RWPE2 (cell line): Measurements from ENCODE around the gene RASSF9.

ENCODE experiments used
- ATAC-seq: fragments of 200-7000 bp; cut with Tn5 transposase; 3 replicates; pipeline ENCODE4 v1.9.1; 2021; ENCODE audit warnings: low read depth
- DNase-seq: peaks from one replicate; pipeline ENCODE4 v3.0.0-alpha.2; 2020; ENCODE audit warnings: low spot score
- H3K27ac ChIP-seq: fragments of 450-650 bp; 2 replicates; pipeline ENCODE4 v1.5.1; 2017; ENCODE audit warnings: mild to moderate bottlenecking; ENCODE audit not compliant: poor library complexity, severe bottlenecking
- H3K27me3 ChIP-seq: fragments of 250-450 bp; sonication (Bioruptor Pico); 2 replicates; pipeline ENCODE4 v1.5.1; 2021; ENCODE audit warnings: mild to moderate bottlenecking, moderate library complexity; ENCODE audit not compliant: insufficient read depth, poor library complexity, severe bottlenecking
- H3K36me3 ChIP-seq: fragments of 250-450 bp; sonication (Bioruptor Pico); 2 replicates; pipeline ENCODE4 v1.5.1; 2020; ENCODE audit warnings: low read depth, mild to moderate bottlenecking, moderate library complexity
- H3K4me1 ChIP-seq: fragments of 250-450 bp; sonication (Bioruptor Pico); 2 replicates; pipeline ENCODE4 v1.5.1; 2021; ENCODE audit warnings: mild to moderate bottlenecking, moderate library complexity; ENCODE audit not compliant: insufficient read depth, poor library complexity, severe bottlenecking
- H3K4me3 ChIP-seq: fragments of 250-450 bp; sonication (Bioruptor Pico); 2 replicates; pipeline ENCODE4 v1.5.1; 2021; ENCODE audit warnings: mild to moderate bottlenecking, moderate library complexity; ENCODE audit not compliant: severe bottlenecking
- H3K9me3 ChIP-seq: fragments of 250-450 bp; sonication (Bioruptor Pico); 2 replicates; pipeline ENCODE4 v1.5.1; 2021; ENCODE audit warnings: mild to moderate bottlenecking, moderate library complexity; ENCODE audit not compliant: severe bottlenecking
- CTCF ChIP-seq: fragments of 450-650 bp; IDR thresholded peaks from one replicate; pipeline ENCODE4 v1.5.1; 2017; ENCODE audit warnings: mild to moderate bottlenecking, moderate library complexity; ENCODE audit not compliant: poor library complexity, severe bottlenecking

The RASSF9 gene

DNA sequence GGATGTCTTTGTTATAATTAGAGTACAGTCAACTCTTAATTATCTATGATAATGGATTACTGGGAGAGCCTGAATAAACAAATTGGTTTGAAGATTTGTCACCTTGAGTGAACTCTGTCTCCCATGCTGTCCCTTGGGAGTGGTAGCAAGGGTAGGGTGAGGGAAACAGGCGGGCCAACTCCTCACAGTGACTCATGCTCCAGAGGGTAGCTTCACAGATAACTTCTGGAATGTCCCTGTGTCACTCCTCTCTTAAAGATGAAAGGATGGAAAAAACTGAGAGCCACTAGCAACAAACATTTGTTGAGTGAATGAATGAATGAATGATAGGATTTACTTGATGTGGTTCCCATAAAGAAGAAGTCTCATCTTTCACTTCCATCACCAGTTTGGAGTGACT, 53.5 kb downstream of the RASSF9 start:
- no peak overlapping the region for H3K27ac ChIP-seq
- H3K36me3 ChIP-seq, result no peaks in the 10 kb centered on the region
- ATAC-seq (no peak), DNase-seq (no peak)
- no peak for TF ChIP-seq CTCF
- no peak overlapping the region for H3K4me3 ChIP-seq
- no peaks in the 10 kb centered on the region for H3K9me3 ChIP-seq
- peaks cover 7% of the 10 kb centered on the region for H3K4me1 ChIP-seq
- no peaks in the 10 kb centered on the region for H3K27me3 ChIP-seq

GRCh38 chr12:85781766-85782165, 54.4 kb downstream of the RASSF9 start:
- DNase-seq (no peak), ATAC-seq (no peak)
- H3K36me3 ChIP-seq, result no peaks in the 10 kb centered on the region
- no peaks in the 10 kb centered on the region for H3K9me3 ChIP-seq
- no peak overlapping the region for H3K27ac ChIP-seq
- peak; percentile 2 for TF ChIP-seq CTCF
- peaks cover 7% of the 10 kb centered on the region for H3K4me1 ChIP-seq
- H3K27me3 ChIP-seq, result no peaks in the 10 kb centered on the region
- H3K4me3 ChIP-seq, result no peak overlapping the region

GRCh38 chr12:85779768-85780167, 56.4 kb downstream of the RASSF9 start:
- no peaks in the 10 kb centered on the region for H3K27me3 ChIP-seq
- H3K27ac ChIP-seq, result no peak overlapping the region
- H3K36me3 ChIP-seq, result no peaks in the 10 kb centered on the region
- ATAC-seq, result no peak
- no peak for DNase-seq
- no peak for TF ChIP-seq CTCF
- H3K4me3 ChIP-seq, result no peak overlapping the region
- H3K4me1 ChIP-seq, result peaks cover 3% of the 10 kb centered on the region
- no peaks in the 10 kb centered on the region for H3K9me3 ChIP-seq

DNA sequence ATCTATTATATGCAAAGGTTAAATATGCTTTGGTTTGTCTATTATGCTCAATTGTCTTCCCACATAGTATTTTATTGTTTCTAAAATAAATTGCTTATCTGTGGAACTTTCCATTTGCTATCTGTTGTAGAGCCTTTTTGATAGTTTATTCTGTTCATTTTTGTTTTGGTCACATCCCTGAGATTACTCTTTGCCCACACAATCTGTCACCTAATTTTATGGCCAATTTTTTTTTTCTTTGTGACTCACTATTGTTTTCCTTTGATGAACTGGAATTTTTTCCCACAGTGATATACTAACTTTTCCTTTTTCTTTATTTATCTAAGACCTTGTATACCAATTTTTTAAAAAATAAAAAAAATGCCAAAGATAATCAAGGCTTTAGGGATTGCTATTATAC, 61.1 kb downstream of the RASSF9 start:
- Histone ChIP-seq H3K27ac (no peak overlapping the region), H3K4me3 (no peak overlapping the region), H3K9me3 (no peaks in the 10 kb centered on the region), H3K27me3 (no peaks in the 10 kb centered on the region), H3K36me3 (no peaks in the 10 kb centered on the region), H3K4me1 (no peaks in the 10 kb centered on the region)
- ATAC-seq (no peak), DNase-seq (no peak)
- no peak for TF ChIP-seq CTCF

GRCh38 chr12:85765453-85765869, 70.7 kb downstream of the RASSF9 start:
- H3K27me3 ChIP-seq, result no peaks in the 10 kb centered on the region
- H3K27ac ChIP-seq, result no peak overlapping the region
- H3K9me3 ChIP-seq, result no peaks in the 10 kb centered on the region
- peak; percentile 74 for ATAC-seq
- TF ChIP-seq CTCF, result no peak
- H3K4me1 ChIP-seq, result no peaks in the 10 kb centered on the region
- no peak overlapping the region for H3K4me3 ChIP-seq
- no peaks in the 10 kb centered on the region for H3K36me3 ChIP-seq
- no peak for DNase-seq
